SHP77 treated with DMSO at 0.1 percent for 48 hours (cell line): ENCODE data around the gene FAM8A1.

ENCODE experiments used
- DNase-seq: peaks from one replicate; lab custom pipeline; 2025; lab: John Stamatoyannopoulos, UW

FAM8A1 gene

DNA sequence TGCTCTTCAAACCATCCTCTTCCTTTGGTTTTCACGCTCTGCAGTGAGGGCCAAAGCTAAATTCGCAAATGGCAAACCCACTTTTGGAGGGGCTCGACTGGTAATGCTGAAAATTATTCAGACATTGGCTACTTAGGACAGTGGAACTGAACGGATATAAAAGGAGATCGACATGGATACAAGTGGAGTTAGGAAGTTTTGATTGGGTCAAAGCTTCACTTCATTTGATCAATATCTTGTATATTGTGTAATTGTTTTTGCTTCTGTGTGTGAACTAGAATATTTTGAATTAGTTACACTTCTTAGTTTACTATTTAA is 1.2 kb downstream of the FAM8A1 start:
- no peak for DNase-seq

- DNase-seq: no peak
Observed at GRCh38 chr6:17602888-17603287, 2.8 kb downstream of the FAM8A1 start.

DNA sequence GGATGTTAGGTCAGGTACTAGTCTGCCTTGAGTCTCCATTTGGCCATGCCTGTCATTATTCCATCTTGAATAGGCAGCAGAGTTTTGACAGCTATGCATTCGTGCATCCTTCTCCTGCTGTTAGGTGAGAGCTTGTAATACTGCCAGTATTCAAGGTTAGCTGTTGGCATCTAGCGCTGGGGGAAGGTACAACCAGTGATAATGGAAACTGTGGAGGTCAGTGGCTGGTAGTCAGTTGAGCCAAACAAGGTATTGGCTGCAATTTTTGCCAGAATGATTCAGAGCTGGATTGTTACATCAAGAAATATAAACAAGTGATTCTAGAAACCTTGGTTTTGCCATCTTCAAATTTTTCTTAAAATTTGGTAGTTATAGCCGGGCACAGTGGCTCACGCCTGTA is 6.5 kb downstream of the FAM8A1 start:
- DNase-seq: no peak

DNA sequence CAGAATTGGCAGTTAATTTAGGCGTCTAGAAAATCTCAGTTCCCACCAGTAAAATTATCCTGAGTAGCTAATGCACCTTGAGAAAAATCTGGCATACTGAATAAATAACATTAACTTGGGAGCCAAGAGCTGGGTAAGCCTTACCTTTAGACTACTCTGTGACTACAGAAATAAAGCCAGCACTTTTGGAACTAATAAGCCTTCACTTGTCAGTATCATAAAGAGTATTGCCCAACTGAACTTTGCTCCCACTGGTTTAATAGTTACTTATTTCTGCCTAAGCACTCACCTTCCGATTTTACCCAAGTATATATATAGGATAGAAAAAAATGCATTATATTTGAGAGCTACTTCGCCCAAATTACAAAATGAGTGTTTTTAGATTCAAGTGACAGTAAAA is 10.7 kb downstream of the FAM8A1 start:
- no peak for DNase-seq

- no peak for DNase-seq
Observed at GRCh38 chr6:17612048-17612447, 11.9 kb downstream of the FAM8A1 start.

GRCh38 chr6:17615794-17616193 is 15.7 kb downstream of the FAM8A1 start:
- DNase-seq: no peak

- DNase-seq: no peak
Observed at GRCh38 chr6:17621003-17621402, 20.9 kb downstream of the FAM8A1 start.

GRCh38 chr6:17622144-17622543 is 22.0 kb downstream of the FAM8A1 start:
- DNase-seq: no peak

GRCh38 chr6:17624396-17624795 is 24.3 kb downstream of the FAM8A1 start:
- no peak for DNase-seq

DNA sequence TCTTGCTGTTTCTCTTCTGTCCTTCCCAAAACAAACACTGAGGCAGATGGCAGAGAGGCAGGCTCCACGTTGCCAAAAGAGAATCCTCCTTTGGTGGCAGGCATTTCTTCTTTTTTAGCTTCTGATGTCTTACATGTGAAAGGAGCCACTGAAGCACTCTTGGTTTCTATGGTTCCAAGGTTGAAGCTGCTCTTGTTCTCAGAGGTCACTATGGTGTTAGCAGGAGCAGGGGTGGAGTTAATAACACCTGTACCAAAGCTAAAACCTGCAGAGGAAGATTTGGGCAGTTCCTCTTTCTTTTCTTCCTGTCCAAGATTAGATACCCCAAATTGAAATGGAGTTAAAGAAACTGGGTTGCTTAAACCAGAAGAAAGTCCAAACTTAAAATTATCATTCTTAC is 28.8 kb downstream of the FAM8A1 start:
- DNase-seq: no peak

DNA sequence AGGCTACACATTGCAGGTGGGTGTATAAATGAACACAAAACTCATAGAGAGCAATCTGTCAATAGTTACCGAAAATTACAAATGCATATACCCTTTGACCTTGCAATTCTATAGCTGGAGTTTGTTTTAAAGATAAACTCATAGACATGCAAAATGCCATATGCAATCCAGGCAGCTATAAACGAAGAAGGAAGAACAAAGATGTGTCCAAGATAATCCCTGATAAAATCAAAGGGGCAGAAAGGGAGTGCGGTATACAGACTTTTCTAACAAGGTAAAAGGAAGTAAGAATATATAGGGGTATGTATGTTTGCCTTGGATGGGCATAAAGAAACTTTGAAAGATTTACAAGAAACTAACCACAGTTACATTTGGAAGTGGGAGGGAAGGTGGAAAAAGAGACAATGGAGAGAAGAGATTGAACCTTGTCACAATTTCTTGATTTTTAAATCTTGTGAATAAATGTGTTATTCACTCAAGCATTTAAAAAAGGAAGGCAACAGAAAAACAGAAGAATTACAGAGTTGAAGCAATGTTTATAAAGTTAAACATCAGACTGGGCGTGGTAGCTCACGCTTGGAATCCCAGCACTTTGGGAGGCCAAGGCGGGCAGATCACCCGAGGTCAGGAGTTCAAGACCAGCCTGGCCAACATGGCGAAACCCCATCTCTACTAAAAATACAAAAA is 29.9 kb downstream of the FAM8A1 start:
- DNase-seq: no peak

DNA sequence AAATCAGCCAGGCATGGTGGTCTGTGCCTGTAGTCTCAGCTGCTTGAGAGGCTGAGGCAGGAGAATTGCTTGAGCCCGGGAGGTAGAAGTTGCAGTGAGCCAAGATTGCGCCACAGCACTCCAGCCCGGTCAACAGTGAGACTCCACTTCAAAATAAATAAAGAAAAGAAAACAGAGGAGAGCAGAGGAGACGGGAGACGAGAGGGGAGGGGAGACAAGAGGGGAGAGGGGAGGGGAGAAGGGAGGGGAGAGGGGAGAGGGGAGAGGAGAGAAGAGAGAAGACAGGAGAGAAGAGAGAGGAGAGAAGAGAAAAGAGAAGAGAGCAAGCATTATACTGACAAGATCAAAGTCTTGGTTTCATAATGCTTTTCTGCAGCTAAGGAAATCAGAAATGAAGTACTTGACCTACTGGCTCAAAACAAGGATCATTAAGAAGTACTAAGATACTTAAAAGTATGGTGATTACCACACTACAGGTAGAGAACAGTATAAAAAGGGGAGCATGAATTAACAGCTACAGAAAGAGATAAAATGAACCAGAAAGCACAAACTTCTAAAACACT is 30.5 kb downstream of the FAM8A1 start:
- no peak for DNase-seq

- DNase-seq: no peak
Observed at GRCh38 chr6:17632934-17633333, 32.8 kb downstream of the FAM8A1 start.

DNA sequence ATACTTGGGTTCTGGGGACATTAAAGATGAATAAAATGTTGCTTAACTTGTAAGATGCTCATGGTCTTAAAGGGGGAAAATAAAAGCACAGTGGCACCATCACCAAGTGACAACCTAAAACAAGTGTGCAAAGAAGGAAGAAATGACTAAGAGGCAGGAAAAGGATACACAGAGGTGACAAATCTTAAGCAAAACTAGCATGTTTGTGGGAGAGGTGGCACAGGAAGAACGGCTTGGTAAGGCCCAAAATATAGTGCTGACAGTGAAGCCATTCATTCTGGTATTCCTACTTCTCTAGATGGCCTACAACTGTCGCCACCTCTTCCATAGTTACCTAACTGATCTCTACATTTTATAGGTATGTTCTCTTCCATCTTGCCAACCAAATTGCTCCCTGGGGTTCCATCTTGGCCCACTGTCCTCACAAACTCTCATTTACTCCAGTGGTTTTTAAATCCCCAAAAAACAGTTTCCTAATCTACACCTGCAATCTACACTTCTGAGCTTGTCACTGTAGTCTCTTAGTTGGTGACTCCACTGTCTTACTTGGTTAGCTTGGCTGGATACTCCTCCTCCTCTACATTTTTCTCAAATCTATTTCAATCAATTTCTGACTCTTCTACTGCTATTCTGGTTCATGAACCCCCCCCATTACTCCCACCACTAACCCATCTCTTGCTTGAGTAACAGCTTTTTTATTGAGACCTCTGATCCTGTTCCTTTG is 33.5 kb downstream of the FAM8A1 start:
- no peak for DNase-seq

- DNase-seq: no peak
Observed at GRCh38 chr6:17635568-17635967, 35.5 kb downstream of the FAM8A1 start.

GRCh38 chr6:17638212-17638715 is 38.2 kb downstream of the FAM8A1 start:
- DNase-seq: no peak

GRCh38 chr6:17640477-17640917 is 40.4 kb downstream of the FAM8A1 start:
- no peak for DNase-seq

- DNase-seq: no peak
Observed at GRCh38 chr6:17648745-17649144, 48.6 kb downstream of the FAM8A1 start.

- no peak for DNase-seq
Observed at GRCh38 chr6:17650656-17651309, 50.7 kb downstream of the FAM8A1 start.

DNA sequence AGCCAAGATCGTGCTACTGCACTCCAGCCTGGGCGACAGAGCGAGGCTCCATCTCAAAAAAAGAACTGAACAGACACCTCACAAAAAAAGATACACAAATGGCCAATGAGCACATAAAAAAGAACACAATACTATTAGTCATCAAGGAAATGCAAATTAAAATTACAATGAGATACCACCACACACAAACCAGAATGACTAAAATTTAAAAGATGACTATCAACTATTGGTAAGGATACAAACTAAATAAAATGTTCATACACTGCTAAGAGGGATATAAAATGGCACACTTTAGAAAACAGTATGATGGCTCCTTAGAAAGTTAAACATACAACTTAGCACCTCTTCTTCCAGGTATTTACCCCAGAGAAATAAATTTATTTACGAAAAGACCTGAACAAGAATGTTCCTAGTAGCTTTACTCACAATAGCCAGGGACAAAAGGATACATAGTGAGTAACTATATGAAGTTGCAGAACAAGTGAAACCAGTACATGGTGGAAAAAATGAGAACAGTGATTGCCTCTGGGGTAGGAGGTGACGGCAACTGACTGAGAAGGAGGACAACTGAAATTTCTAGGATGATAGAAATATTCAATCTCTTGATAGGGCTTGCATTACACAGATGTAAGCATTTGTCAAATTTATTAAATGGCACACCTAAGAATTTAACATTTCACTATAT is 53.2 kb downstream of the FAM8A1 start:
- no peak for DNase-seq

GRCh38 chr6:17656092-17656491 is 56.0 kb downstream of the FAM8A1 start:
- no peak for DNase-seq

GRCh38 chr6:17656644-17657043 is 56.5 kb downstream of the FAM8A1 start:
- no peak for DNase-seq
